ENCODE data around the gene NUP210L. TPM values are rescaled to one million over a fixed set of nuclear protein-coding genes. Genes with fewer than 3 reads are reported as not detected.

The NUP210L gene
- total and polyA plus RNA-seq, 2 donors (not counting 3 experiments of a cell fraction or from before 2014, with no cell fraction given) = 0.01 to 0.07 TPM

- no peaks in the 10 kb centered on the region for H3K36me3 ChIP-seq (ENCODE audit: control insufficient read depth in 2 of 2, extremely low read depth in 1 of 2, insufficient read depth in 2 of 2, low read length in 2 of 2)
- no TSS peak for BruUV-seq (replicated peaks)
- FAIRE-seq = no peak
- ChIA-PET CTCF (interaction anchor here (1.1 kb wide), 1 partner anchor 10 kb away, joined by 3 read pairs; no protein-coding TSS in a partner anchor), POLR2A (no interaction called here)
- no peaks in the 10 kb centered on the region for H3K9me3 ChIP-seq (replicated peaks; ENCODE audit: control insufficient read depth, insufficient read depth, low read length)
- dilution Hi-C loops (cut with MboI; ENCODE audit: extremely low pct_ligation_motif_present, low sequenced_read_pairs) = no loop called here
- no peaks in the 10 kb centered on the region for H3K9me1 ChIP-seq (replicated peaks; ENCODE audit: control insufficient read depth, extremely low read depth, insufficient read depth, low read length)
- TF ChIP-seq MAX (IDR thresholded peaks at IDR 0.05; ENCODE audit: insufficient read depth, insufficient read length) (no peak), JUN (IDR thresholded peaks at IDR 0.05; ENCODE audit: borderline replicate concordance, insufficient read depth, insufficient read length, low read depth) (no peak), FOS (IDR thresholded peaks at IDR 0.05; ENCODE audit: borderline replicate concordance, insufficient read depth, low read length) (no peak), EZH2 (IDR thresholded peaks at IDR 0.05; ENCODE audit: borderline replicate concordance, low read depth, low read length, severe bottlenecking) (no peak), POLR2A (IDR thresholded peaks at IDR 0.05; ENCODE audit: low read depth, low read length) (no peak), CTCF (IDR thresholded peaks at IDR 0.05; ENCODE audit: extremely low read depth in 1 of 2, insufficient read depth in 1 of 2, low read depth in 1 of 2, low read length in 2 of 2) (no peak), GATA2 (IDR thresholded peaks at IDR 0.05; ENCODE audit: insufficient read depth, insufficient read length, low read depth, low read length) (no peak), MYC (IDR thresholded peaks at IDR 0.05; ENCODE audit: low read depth, low read length) (no peak), POLR2AphosphoS5 (IDR thresholded peaks at IDR 0.05; ENCODE audit: insufficient read depth, low read depth, low read length) (no peak)
- no peak overlapping the region for H3K9ac ChIP-seq (replicated peaks; ENCODE audit: extremely low read depth, insufficient read depth, low read length)
- H3K27me3 ChIP-seq (ENCODE audit: control insufficient read depth in 2 of 2, insufficient read depth in 2 of 2, low read length in 2 of 2) = no peaks in the 10 kb centered on the region
- H4K20me1 ChIP-seq (replicated peaks; ENCODE audit: control insufficient read depth, extremely low read depth, insufficient read depth, low read length) = no peaks in the 10 kb centered on the region
- DNase-seq (ENCODE audit: low read depth, low spot score) = no peak
- H2AFZ ChIP-seq (ENCODE audit: low read depth, low read length) = no peak overlapping the region
- H3K4me1 ChIP-seq (ENCODE audit: control insufficient read depth, extremely low read depth, insufficient read depth, low read length) = no peaks in the 10 kb centered on the region
- intact Hi-C loops (cut with micrococcal nuclease) = no loop called here
- no peak overlapping the region for H3K4me3 ChIP-seq (replicated peaks in 1 of 3; ENCODE audit: insufficient read depth in 1 of 3, low read depth in 1 of 3, low read length in 3 of 3)
- no peaks in the 10 kb centered on the region for H3K79me2 ChIP-seq (ENCODE audit: control insufficient read depth, insufficient read depth, low read length)
- H3K27ac ChIP-seq (ENCODE audit: insufficient read depth, low read depth, low read length) = no peak overlapping the region
- no peak overlapping the region for H3K4me2 ChIP-seq (ENCODE audit: insufficient read depth, low read length)
Observed at GRCh38 chr1:154081386-154082126, 73.3 kb downstream of the NUP210L start.

All from endothelial cell of umbilical vein (primary cell).